ENCODE results near the gene ATP8B4.

Gene ATP8B4

DNA sequence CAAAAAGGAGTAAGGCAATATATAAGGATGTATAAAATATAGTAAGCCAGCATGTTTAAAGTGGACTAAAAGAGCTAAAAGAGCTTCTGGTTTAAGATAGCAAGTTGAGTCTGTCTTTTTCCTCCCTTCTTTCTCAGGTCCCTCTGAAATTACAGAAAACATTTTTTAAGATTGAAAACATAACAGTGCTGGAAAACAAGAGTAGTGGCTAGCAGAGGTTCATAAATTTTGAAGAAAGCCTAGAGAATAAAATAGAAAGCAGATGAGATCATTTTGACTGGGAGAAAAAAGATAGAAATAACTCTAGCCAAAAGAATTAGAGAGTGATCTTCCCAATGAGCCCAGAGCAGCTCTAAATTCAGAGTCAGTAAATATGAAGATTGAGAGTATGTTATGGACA is 41.9 kb downstream of the ATP8B4 start:
- no peaks in the 10 kb centered on the region for H3K36me3 ChIP-seq (ENCODE audit: control insufficient read depth in 1 of 2, insufficient read depth in 2 of 2, low read length in 2 of 2)
- H4K91ac ChIP-seq (ENCODE audit: low read depth, low read length), result no peak overlapping the region
- H3K79me1 ChIP-seq (ENCODE audit: low read length), result no peaks in the 10 kb centered on the region
- no peak for DNase-seq
- no peak overlapping the region for H3K9ac ChIP-seq (ENCODE audit: low read length)
- no peak overlapping the region for H4K8ac ChIP-seq (ENCODE audit: low read depth, low read length)
- H4K12ac ChIP-seq (ENCODE audit: low read depth, low read length), result no peak overlapping the region
- no peaks in the 10 kb centered on the region for H3K79me2 ChIP-seq (ENCODE audit: control insufficient read depth, insufficient read depth, low read length, poor library complexity)
- H3K23ac ChIP-seq (ENCODE audit: low read length), result no peak overlapping the region
- no peak overlapping the region for H3K4me2 ChIP-seq (ENCODE audit: low read length)
- no peak overlapping the region for H2BK120ac ChIP-seq (ENCODE audit: insufficient read depth, low read length, poor library complexity)
- no peak overlapping the region for H3K18ac ChIP-seq (ENCODE audit: low read length)
- no peak overlapping the region for H2BK12ac ChIP-seq (ENCODE audit: low read length)
- no peak overlapping the region for H2BK5ac ChIP-seq (ENCODE audit: low read depth, low read length, poor library complexity)
- H2AFZ ChIP-seq (ENCODE audit: insufficient read depth, low read length, poor library complexity), result no peak overlapping the region
- H3K4ac ChIP-seq (ENCODE audit: low read depth, low read length), result no peak overlapping the region
- no peaks in the 10 kb centered on the region for H3K27me3 ChIP-seq (ENCODE audit: insufficient read depth, low read length)
- no peak overlapping the region for H2AK5ac ChIP-seq (ENCODE audit: low read length)
- no peaks in the 10 kb centered on the region for H3K9me3 ChIP-seq (ENCODE audit: insufficient read depth, low read depth, low read length)
- H3K4me1 ChIP-seq (ENCODE audit: control insufficient read depth in 1 of 2, insufficient read depth in 2 of 2, low read length in 2 of 2), result no peaks in the 10 kb centered on the region
- no peak overlapping the region for H3K4me3 ChIP-seq (ENCODE audit: low read depth, low read length)
- no peak overlapping the region for H3K27ac ChIP-seq (ENCODE audit: low read depth, low read length)
- no peak overlapping the region for H3K14ac ChIP-seq (ENCODE audit: low read length)

DNA sequence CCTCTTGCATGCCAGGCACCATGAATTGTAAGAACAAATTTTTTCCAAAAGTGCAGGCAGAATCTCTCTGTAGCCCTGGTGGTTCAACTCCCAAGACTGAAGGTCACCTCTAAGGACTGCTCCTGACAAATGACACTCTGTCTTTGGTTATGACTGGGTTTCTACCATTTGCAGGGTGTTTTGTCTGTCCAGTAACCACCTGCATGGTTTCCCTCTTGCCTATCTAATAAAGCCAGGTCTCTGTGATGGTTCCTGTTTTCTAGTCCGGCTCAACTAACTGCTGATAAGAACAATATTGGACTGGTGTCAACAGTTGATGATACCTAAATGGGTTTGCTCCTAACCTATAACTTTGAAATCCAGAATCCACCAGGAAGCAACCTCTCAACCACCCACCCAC is 43.7 kb downstream of the ATP8B4 start:
- Histone ChIP-seq H3K4me2 (ENCODE audit: low read length) (no peak overlapping the region), H2AK5ac (ENCODE audit: low read length) (no peak overlapping the region), H2BK120ac (ENCODE audit: insufficient read depth, low read length, poor library complexity) (no peak overlapping the region), H3K4me3 (ENCODE audit: low read depth, low read length) (no peak overlapping the region), H3K27ac (ENCODE audit: low read depth, low read length) (no peak overlapping the region), H3K9ac (ENCODE audit: low read length) (no peak overlapping the region), H2BK12ac (ENCODE audit: low read length) (no peak overlapping the region), H3K27me3 (ENCODE audit: insufficient read depth, low read length) (no peaks in the 10 kb centered on the region), H2BK5ac (ENCODE audit: low read depth, low read length, poor library complexity) (no peak overlapping the region), H3K14ac (ENCODE audit: low read length) (no peak overlapping the region), H4K12ac (ENCODE audit: low read depth, low read length) (no peak overlapping the region), H3K36me3 (ENCODE audit: control insufficient read depth in 1 of 2, insufficient read depth in 2 of 2, low read length in 2 of 2) (no peaks in the 10 kb centered on the region), H3K79me1 (ENCODE audit: low read length) (no peaks in the 10 kb centered on the region), H3K4ac (ENCODE audit: low read depth, low read length) (no peak overlapping the region), H3K9me3 (ENCODE audit: insufficient read depth, low read depth, low read length) (no peaks in the 10 kb centered on the region), H3K4me1 (ENCODE audit: control insufficient read depth in 1 of 2, insufficient read depth in 2 of 2, low read length in 2 of 2) (no peaks in the 10 kb centered on the region), H4K91ac (ENCODE audit: low read depth, low read length) (no peak overlapping the region), H4K8ac (ENCODE audit: low read depth, low read length) (no peak overlapping the region), H2AFZ (ENCODE audit: insufficient read depth, low read length, poor library complexity) (no peak overlapping the region), H3K18ac (ENCODE audit: low read length) (no peak overlapping the region), H3K23ac (ENCODE audit: low read length) (no peak overlapping the region), H3K79me2 (ENCODE audit: control insufficient read depth, insufficient read depth, low read length, poor library complexity) (no peaks in the 10 kb centered on the region)
- DNase-seq, result no peak
- WGBS (ENCODE audit: extremely low coverage, insufficient coverage, insufficient read length), result no CpG with 5 or more reads among the region's 1 CpG

DNA sequence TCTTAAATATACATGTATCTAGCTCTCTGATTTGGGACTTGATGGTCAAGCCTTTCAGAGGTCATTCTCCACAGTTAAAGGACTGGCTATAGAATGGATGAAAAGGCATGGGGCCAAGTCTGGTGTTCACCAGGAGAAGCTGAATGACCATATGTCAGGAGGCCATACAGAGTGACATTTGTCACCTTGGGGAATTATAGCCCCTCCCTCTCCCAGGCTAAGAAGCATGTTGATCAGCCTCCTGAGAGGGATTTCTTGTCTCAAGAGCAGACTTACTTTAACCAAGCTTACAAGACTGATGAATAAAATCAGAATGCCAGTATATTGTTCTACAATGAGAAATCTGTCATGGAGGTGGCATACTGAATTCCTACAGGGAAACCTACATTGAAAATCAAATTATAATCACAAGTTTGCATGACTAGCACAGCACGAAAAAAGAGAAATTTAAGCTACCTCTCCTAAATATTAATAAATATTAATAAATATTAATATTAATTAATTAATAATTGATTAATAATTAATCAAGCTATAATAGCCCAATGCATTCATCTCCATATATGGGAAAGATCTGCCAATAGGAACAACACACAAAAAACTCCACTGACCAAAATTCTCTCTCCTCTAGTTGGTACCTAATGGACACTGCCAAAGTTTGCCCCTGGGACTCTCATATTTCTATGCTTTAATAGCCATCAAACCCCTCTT is 47.3 kb downstream of the ATP8B4 start:
- no peak overlapping the region for H3K23ac ChIP-seq (ENCODE audit: low read length)
- no peaks in the 10 kb centered on the region for H3K27me3 ChIP-seq (ENCODE audit: insufficient read depth, low read length)
- no peaks in the 10 kb centered on the region for H3K4me1 ChIP-seq (ENCODE audit: control insufficient read depth in 1 of 2, insufficient read depth in 2 of 2, low read length in 2 of 2)
- no peaks in the 10 kb centered on the region for H3K9me3 ChIP-seq (ENCODE audit: insufficient read depth, low read depth, low read length)
- H2AFZ ChIP-seq (ENCODE audit: insufficient read depth, low read length, poor library complexity), result no peak overlapping the region
- H4K8ac ChIP-seq (ENCODE audit: low read depth, low read length), result no peak overlapping the region
- H3K4me2 ChIP-seq (ENCODE audit: low read length), result no peak overlapping the region
- H3K18ac ChIP-seq (ENCODE audit: low read length), result no peak overlapping the region
- no peak overlapping the region for H2BK120ac ChIP-seq (ENCODE audit: insufficient read depth, low read length, poor library complexity)
- H2BK5ac ChIP-seq (ENCODE audit: low read depth, low read length, poor library complexity), result no peak overlapping the region
- H4K91ac ChIP-seq (ENCODE audit: low read depth, low read length), result no peak overlapping the region
- no peak for DNase-seq
- no peak overlapping the region for H3K4me3 ChIP-seq (ENCODE audit: low read depth, low read length)
- H2AK5ac ChIP-seq (ENCODE audit: low read length), result no peak overlapping the region
- no peaks in the 10 kb centered on the region for H3K79me1 ChIP-seq (ENCODE audit: low read length)
- no peaks in the 10 kb centered on the region for H3K36me3 ChIP-seq (ENCODE audit: control insufficient read depth in 1 of 2, insufficient read depth in 2 of 2, low read length in 2 of 2)
- H2BK12ac ChIP-seq (ENCODE audit: low read length), result no peak overlapping the region
- no peak overlapping the region for H4K12ac ChIP-seq (ENCODE audit: low read depth, low read length)
- H3K4ac ChIP-seq (ENCODE audit: low read depth, low read length), result no peak overlapping the region
- no peak overlapping the region for H3K14ac ChIP-seq (ENCODE audit: low read length)
- H3K27ac ChIP-seq (ENCODE audit: low read depth, low read length), result no peak overlapping the region
- H3K79me2 ChIP-seq (ENCODE audit: control insufficient read depth, insufficient read depth, low read length, poor library complexity), result no peaks in the 10 kb centered on the region
- no CpG with 5 or more reads among the region's 1 CpG for WGBS (ENCODE audit: extremely low coverage, insufficient coverage, insufficient read length)
- H3K9ac ChIP-seq (ENCODE audit: low read length), result no peak overlapping the region

DNA sequence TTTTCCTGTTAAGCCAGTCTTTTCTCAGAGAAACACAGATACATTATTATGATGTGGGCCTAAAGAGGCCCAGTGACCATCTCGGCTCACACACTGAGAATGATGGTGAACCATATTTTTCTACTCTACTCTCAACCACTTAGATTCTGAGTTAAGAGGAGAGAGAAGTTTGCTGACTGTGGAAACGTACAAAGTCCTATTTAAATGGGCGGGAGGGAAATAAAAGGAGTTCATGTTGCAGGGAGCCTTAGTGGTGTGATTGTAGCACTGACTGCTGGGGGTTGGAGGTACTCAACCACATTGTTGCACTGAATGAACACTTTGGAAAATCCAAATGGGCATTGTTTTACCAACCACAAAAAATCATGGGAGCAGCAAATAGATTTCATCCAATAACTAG is 51.0 kb downstream of the ATP8B4 start:
- no peak overlapping the region for H3K4ac ChIP-seq (ENCODE audit: low read depth, low read length)
- H3K4me2 ChIP-seq (ENCODE audit: low read length), result no peak overlapping the region
- no peak overlapping the region for H3K4me3 ChIP-seq (ENCODE audit: low read depth, low read length)
- no peaks in the 10 kb centered on the region for H3K4me1 ChIP-seq (ENCODE audit: control insufficient read depth in 1 of 2, insufficient read depth in 2 of 2, low read length in 2 of 2)
- no peak overlapping the region for H3K18ac ChIP-seq (ENCODE audit: low read length)
- no peak overlapping the region for H2AK5ac ChIP-seq (ENCODE audit: low read length)
- H4K12ac ChIP-seq (ENCODE audit: low read depth, low read length), result no peak overlapping the region
- H4K8ac ChIP-seq (ENCODE audit: low read depth, low read length), result no peak overlapping the region
- H3K27ac ChIP-seq (ENCODE audit: low read depth, low read length), result no peak overlapping the region
- H3K9ac ChIP-seq (ENCODE audit: low read length), result no peak overlapping the region
- H2AFZ ChIP-seq (ENCODE audit: insufficient read depth, low read length, poor library complexity), result no peak overlapping the region
- H3K36me3 ChIP-seq (ENCODE audit: control insufficient read depth in 1 of 2, insufficient read depth in 2 of 2, low read length in 2 of 2), result no peaks in the 10 kb centered on the region
- no peak overlapping the region for H3K14ac ChIP-seq (ENCODE audit: low read length)
- no peaks in the 10 kb centered on the region for H3K79me2 ChIP-seq (ENCODE audit: control insufficient read depth, insufficient read depth, low read length, poor library complexity)
- no CpG with 5 or more reads among the region's 3 CpGs for WGBS (ENCODE audit: extremely low coverage, insufficient coverage, insufficient read length)
- no peak overlapping the region for H2BK5ac ChIP-seq (ENCODE audit: low read depth, low read length, poor library complexity)
- H3K9me3 ChIP-seq (ENCODE audit: insufficient read depth, low read depth, low read length), result no peaks in the 10 kb centered on the region
- no peak overlapping the region for H2BK120ac ChIP-seq (ENCODE audit: insufficient read depth, low read length, poor library complexity)
- no peak overlapping the region for H2BK12ac ChIP-seq (ENCODE audit: low read length)
- no peak for DNase-seq
- no peaks in the 10 kb centered on the region for H3K27me3 ChIP-seq (ENCODE audit: insufficient read depth, low read length)
- no peak overlapping the region for H3K23ac ChIP-seq (ENCODE audit: low read length)
- no peak overlapping the region for H4K91ac ChIP-seq (ENCODE audit: low read depth, low read length)
- H3K79me1 ChIP-seq (ENCODE audit: low read length), result no peaks in the 10 kb centered on the region
